DOHH2 (cell line): ENCODE data around the gene RELB.

Experiments used
- EZH2phosphoT487 ChIP-seq: fragments of 200-600 bp; sonication (generic); IDR thresholded peaks from 2 replicates; pipeline ENCODE4 v1.6.1; 2017; ENCODE audit warnings: borderline replicate concordance, mild to moderate bottlenecking, antibody characterized with exemption, low read length, moderate library complexity, mixed read lengths
- TF ChIP-seq, protein P1 (sequence below): fragments of 200-600 bp; sonication (generic); IDR thresholded peaks from one replicate; pipeline ENCODE4 v1.5.1; 2014; ENCODE audit warnings: antibody characterized with exemption, mild to moderate bottlenecking, low read depth, low read length; ENCODE audit not compliant: poor library complexity, severe bottlenecking

DNA sequence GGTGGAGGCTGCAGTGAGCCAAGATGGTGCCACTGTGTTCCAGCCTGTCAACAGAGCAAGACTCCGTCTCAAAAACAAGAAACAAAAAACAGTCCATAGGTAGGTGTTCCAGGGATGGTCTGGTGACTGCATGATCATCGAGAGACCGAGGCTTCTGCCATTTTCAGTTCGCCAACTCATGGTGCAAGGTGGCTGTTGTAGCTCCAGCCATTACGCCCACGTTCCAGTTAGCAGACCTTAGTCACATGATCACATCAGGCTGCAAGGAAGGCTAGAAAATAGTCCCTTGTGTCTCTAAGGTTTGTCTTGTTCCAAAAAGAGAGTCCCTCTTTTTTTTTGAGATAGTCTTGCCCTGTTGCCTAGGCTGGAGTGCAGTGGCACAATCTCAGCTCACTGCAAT is 34.5 kb downstream of the RELB start:
- TF ChIP-seq, protein P1, sequence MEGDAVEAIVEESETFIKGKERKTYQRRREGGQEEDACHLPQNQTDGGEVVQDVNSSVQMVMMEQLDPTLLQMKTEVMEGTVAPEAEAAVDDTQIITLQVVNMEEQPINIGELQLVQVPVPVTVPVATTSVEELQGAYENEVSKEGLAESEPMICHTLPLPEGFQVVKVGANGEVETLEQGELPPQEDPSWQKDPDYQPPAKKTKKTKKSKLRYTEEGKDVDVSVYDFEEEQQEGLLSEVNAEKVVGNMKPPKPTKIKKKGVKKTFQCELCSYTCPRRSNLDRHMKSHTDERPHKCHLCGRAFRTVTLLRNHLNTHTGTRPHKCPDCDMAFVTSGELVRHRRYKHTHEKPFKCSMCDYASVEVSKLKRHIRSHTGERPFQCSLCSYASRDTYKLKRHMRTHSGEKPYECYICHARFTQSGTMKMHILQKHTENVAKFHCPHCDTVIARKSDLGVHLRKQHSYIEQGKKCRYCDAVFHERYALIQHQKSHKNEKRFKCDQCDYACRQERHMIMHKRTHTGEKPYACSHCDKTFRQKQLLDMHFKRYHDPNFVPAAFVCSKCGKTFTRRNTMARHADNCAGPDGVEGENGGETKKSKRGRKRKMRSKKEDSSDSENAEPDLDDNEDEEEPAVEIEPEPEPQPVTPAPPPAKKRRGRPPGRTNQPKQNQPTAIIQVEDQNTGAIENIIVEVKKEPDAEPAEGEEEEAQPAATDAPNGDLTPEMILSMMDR, result no peak
- no peak for TF ChIP-seq EZH2phosphoT487
